Kidney epithelial cell (primary cell): ENCODE data around the gene ZNF543. TPM values are rescaled to one million over a fixed set of nuclear protein-coding genes. Genes with fewer than 3 reads are reported as not detected.

ENCODE experiments used
- DNase-seq: peaks from one replicate; pipeline ENCODE4 v3.0.0-alpha.2; 2010; ENCODE audit warnings: low read depth
- H3K27me3 ChIP-seq: 2 replicates; pipeline ENCODE4 v1.6.0; 2011; ENCODE audit warnings: low read length; ENCODE audit not compliant: control insufficient read depth, insufficient read depth
- H3K36me3 ChIP-seq: 2 replicates; pipeline ENCODE4 v1.5.1; 2011; ENCODE audit warnings: low read length; ENCODE audit not compliant: control insufficient read depth, insufficient read depth
- H3K4me3 ChIP-seq: 2 replicates; pipeline ENCODE4 v1.5.1; 2011; ENCODE audit warnings: low read depth, mild to moderate bottlenecking, control low read depth, low read length
- total RNA-seq: library from RNA; depleted of rRNA; stranded (reverse); fragments of >200 nt; gene quantifications from 2 replicates; pipeline ENCODE4 v1.2.3, GENCODE V29; 2015
- TF ChIP-seq, protein P1 (sequence below): IDR thresholded peaks from 2 replicates; pipeline ENCODE4 v1.5.1; 2011; ENCODE audit warnings: mild to moderate bottlenecking, moderate library complexity, low read length, control low read depth, inconsistent platforms; ENCODE audit not compliant: insufficient read depth, poor library complexity, severe bottlenecking

Gene ZNF543
- total RNA-seq, 1 donor from 2014 or later = 9.8 TPM

DNA sequence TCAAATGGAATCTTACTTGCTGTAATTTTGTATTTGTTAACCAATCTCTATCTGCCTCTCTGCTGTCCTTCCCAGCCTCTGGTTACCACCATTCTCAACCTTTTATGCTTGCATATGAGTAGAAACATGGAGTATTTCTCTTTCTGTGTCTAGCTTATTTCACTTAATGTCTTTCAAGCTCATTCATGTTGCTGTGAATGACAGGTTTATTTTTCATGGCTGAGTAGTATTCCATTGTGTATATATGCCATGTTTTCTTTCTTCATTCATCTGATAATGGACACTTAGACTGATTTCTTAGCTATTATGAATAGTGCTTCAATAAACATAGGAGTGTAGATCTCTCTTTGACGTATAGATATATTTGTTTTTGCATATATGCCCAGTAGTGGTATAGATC is 26.6 kb upstream of the ZNF543 start:
- Histone ChIP-seq H3K4me3 (no peak overlapping the region), H3K36me3 (peaks cover 14% of the 10 kb centered on the region), H3K27me3 (no peaks in the 10 kb centered on the region)
- TF ChIP-seq, protein P1, sequence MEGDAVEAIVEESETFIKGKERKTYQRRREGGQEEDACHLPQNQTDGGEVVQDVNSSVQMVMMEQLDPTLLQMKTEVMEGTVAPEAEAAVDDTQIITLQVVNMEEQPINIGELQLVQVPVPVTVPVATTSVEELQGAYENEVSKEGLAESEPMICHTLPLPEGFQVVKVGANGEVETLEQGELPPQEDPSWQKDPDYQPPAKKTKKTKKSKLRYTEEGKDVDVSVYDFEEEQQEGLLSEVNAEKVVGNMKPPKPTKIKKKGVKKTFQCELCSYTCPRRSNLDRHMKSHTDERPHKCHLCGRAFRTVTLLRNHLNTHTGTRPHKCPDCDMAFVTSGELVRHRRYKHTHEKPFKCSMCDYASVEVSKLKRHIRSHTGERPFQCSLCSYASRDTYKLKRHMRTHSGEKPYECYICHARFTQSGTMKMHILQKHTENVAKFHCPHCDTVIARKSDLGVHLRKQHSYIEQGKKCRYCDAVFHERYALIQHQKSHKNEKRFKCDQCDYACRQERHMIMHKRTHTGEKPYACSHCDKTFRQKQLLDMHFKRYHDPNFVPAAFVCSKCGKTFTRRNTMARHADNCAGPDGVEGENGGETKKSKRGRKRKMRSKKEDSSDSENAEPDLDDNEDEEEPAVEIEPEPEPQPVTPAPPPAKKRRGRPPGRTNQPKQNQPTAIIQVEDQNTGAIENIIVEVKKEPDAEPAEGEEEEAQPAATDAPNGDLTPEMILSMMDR = no peak
- no peak for DNase-seq

DNA sequence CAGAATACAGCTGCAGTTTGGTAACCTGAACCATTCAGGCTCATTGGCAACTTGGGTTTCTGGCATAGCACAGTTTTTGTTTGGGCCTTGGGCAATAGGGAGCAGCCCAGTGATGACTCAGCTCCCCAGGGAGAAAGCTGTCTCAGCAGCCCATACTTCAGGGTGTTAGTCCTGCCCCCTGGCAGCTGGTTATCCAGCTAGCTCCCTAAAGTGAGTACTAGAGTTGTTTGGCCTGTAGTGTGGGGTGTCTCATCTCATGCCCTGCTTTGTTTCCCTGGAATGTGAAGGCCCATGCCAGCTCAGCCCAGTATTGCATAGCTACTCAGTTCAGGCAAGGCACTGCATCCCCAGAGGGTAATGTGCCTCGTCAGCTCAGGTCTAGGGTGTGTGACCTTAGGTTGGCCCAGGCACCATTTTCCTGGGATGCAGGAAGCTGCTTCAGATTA is 18.2 kb upstream of the ZNF543 start:
- TF ChIP-seq, protein P1 = no peak
- H3K4me3 ChIP-seq = no peak overlapping the region
- no peak for DNase-seq
- peaks cover 1% of the 10 kb centered on the region for H3K36me3 ChIP-seq
- H3K27me3 ChIP-seq = no peaks in the 10 kb centered on the region

DNA sequence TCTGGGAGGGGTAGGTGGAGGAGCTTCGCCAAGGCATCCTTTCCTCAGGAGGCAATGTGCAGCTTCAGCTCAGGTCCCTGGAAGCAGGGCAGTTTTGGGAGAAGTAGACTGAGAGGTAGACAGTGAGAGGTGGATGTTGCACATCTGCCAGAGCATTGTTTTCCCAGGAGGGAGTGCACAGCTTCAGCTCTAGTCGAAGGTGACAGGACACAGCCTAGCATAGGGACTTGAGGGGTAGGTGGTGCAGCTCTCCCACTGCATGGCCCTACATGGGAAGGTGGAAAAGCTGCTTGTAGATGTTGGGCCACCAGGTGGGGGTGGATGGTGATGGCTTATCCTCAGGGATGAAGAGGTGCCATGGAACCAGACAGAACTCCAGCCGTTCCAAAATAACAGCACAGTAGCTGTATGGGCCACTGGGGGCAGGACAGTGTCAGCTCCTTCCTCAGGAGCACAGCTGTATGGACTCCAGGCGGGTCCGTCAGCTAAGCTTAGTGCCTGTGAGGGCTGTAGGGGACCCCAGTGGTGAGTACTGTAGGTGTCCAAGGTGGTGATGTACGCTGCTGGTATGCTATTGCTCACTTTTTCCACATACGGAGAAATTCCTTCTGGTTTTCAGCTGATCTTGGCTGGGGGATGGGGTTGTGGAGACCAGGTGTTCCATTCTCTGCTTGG is 17.4 kb upstream of the ZNF543 start:
- Histone ChIP-seq H3K36me3 (peaks cover 1% of the 10 kb centered on the region), H3K4me3 (no peak overlapping the region), H3K27me3 (no peaks in the 10 kb centered on the region)
- TF ChIP-seq, protein P1 = no peak
- DNase-seq = no peak

DNA sequence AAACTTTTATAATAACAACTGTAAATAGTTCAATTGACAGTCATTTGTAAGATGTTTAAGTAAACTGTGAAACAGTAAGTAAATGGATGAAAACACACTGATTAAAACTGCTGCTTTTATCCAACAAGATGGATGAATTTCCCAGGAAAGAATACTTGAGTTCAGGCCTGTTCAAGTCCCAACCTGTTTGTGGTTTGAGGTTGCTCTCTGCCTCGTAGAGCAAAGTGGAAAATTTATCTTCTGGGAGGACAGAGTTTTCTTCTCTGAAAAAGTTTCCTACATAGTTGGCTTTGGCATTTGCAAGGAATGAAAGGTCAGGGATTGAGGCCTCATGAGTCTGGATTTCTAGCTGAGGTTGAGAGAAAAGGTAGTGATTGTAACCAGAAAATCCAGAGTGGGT is 15.2 kb upstream of the ZNF543 start:
- TF ChIP-seq, protein P1 = no peak
- no peak overlapping the region for H3K4me3 ChIP-seq
- no peak for DNase-seq
- peaks cover 1% of the 10 kb centered on the region for H3K36me3 ChIP-seq
- no peaks in the 10 kb centered on the region for H3K27me3 ChIP-seq

DNA sequence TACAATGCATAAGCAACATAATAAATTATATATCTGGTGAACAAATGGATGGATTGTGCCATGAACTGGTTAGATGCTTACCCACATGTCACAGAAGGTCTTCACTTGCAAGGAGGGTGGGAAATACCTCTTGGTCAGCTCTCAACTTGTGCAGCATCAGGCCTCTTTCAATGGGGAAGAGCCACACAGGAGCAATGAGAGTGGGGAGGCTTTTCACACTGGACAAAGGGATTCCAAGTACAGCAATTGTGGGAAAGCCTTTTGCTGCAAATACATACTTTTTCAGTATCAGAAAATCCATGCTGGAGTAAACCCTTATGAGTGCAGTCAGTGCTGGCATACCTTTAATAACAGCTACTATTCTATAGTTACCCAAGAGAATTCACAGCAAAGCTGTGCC is 11.8 kb upstream of the ZNF543 start:
- TF ChIP-seq, protein P1 = no peak
- DNase-seq = no peak
- Histone ChIP-seq H3K27me3 (no peaks in the 10 kb centered on the region), H3K4me3 (no peak overlapping the region), H3K36me3 (no peaks in the 10 kb centered on the region)

DNA sequence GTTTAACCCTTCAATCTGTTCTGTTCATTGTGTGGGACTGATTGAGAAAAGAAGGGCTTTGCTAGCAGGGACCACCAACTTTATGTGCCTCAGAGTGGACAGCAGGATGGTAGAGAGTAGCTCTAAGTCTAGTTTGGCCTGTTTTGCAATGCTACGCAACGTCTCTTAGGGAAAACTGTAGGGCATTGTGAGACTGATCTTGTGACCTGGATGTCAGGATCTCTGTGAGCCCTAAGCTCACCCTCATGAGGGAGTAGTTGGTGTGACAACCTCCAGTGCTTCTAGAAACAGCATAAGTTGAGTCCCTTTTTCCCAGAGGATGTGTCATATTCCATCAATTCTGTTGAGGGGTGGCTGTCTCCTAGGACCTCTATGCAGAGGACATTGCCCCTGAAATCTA is 9.5 kb upstream of the ZNF543 start:
- TF ChIP-seq, protein P1 = no peak
- DNase-seq = no peak
- H3K4me3 ChIP-seq = no peak overlapping the region
- H3K36me3 ChIP-seq = no peaks in the 10 kb centered on the region
- peaks cover 2% of the 10 kb centered on the region for H3K27me3 ChIP-seq
